UCSD-AML1 (cell line): ENCODE data around the gene PRKAG2.

ENCODE experiments used
- DNase-seq: peaks from one replicate; lab custom pipeline; 2025; ENCODE audit not compliant: unreplicated experiment; lab: John Stamatoyannopoulos, UW

The PRKAG2 gene

GRCh38 chr7:151821226-151821625, 55.7 kb downstream of the PRKAG2 start:
- DNase-seq, result no peak

- no peak for DNase-seq
Measured at GRCh38 chr7:151820491-151821105, 56.3 kb downstream of the PRKAG2 start.

GRCh38 chr7:151819866-151820265, 57.0 kb downstream of the PRKAG2 start:
- DNase-seq, result no peak

GRCh38 chr7:151818674-151819519, 58.0 kb downstream of the PRKAG2 start:
- no peak for DNase-seq

GRCh38 chr7:151817981-151818673, 58.8 kb downstream of the PRKAG2 start:
- no peak for DNase-seq

- DNase-seq, result no peak
Measured at GRCh38 chr7:151817315-151817690, 59.6 kb downstream of the PRKAG2 start.

- DNase-seq, result no peak
Measured at GRCh38 chr7:151816562-151817314, 60.2 kb downstream of the PRKAG2 start.

GRCh38 chr7:151815419-151815818, 61.5 kb downstream of the PRKAG2 start:
- no peak for DNase-seq

- no peak for DNase-seq
Measured at GRCh38 chr7:151814400-151815009, 62.4 kb downstream of the PRKAG2 start.

- DNase-seq, result no peak
Measured at GRCh38 chr7:151813997-151814396, 62.9 kb downstream of the PRKAG2 start.

- no peak for DNase-seq
Measured at GRCh38 chr7:151813445-151813844, 63.5 kb downstream of the PRKAG2 start.

GRCh38 chr7:151812967-151813366, 63.9 kb downstream of the PRKAG2 start:
- no peak for DNase-seq

- DNase-seq, result no peak
Measured at GRCh38 chr7:151810441-151811232, 66.3 kb downstream of the PRKAG2 start.

- no peak for DNase-seq
Measured at GRCh38 chr7:151809864-151810170, 67.1 kb downstream of the PRKAG2 start.

- DNase-seq, result no peak
Measured at GRCh38 chr7:151809146-151809863, 67.6 kb downstream of the PRKAG2 start.

GRCh38 chr7:151808400-151809145, 68.3 kb downstream of the PRKAG2 start:
- no peak for DNase-seq

GRCh38 chr7:151807846-151808245, 69.1 kb downstream of the PRKAG2 start:
- DNase-seq, result no peak

- no peak for DNase-seq
Measured at GRCh38 chr7:151806952-151807775, 69.8 kb downstream of the PRKAG2 start.
